Lung (tissue), 12 donors: ENCODE measurements around the gene WIPI1. TPM values are rescaled to one million over a fixed set of nuclear protein-coding genes. Genes with fewer than 3 reads are reported as not detected.

Experiments used
- ATAC-seq: fragments of 200-7000 bp; cut with Tn5 transposase; one replicate; pipeline ENCODE4 v1.9.1; 2020; ENCODE audit warnings: moderate number of reproducible peaks; ENCODE audit not compliant: insufficient read depth, low FRiP score
- DNase-seq, 3 donors: peaks; one replicate each; pipeline ENCODE4 v3.0.0-alpha.2; 2013 to 2017
- H3K27ac ChIP-seq, 2 donors: one replicate each; pipeline ENCODE4 v1.5.1; 2013; ENCODE audit warnings: mild to moderate bottlenecking in 2 of 2, moderate library complexity in 2 of 2, control low read depth in 1 of 2, inconsistent platforms in 1 of 2, low read depth in 1 of 2, low read length in 1 of 2
- H3K27me3 ChIP-seq, 3 donors: one replicate each; pipeline ENCODE4 v1.5.1; 2013; ENCODE audit warnings: low read length in 2 of 3; ENCODE audit not compliant: control insufficient read depth in 3 of 3, insufficient read depth in 3 of 3
- H3K36me3 ChIP-seq, 4 donors: one replicate each; pipeline ENCODE4 v1.5.1; 2013; ENCODE audit warnings: low read length in 4 of 4, mild to moderate bottlenecking in 1 of 4, moderate library complexity in 1 of 4; ENCODE audit not compliant: control insufficient read depth in 4 of 4, insufficient read depth in 4 of 4
- H3K4me1 ChIP-seq, 5 donors: one replicate each; pipeline ENCODE4 v1.5.1; 2013; ENCODE audit warnings: low read length in 5 of 5, mild to moderate bottlenecking in 2 of 5, moderate library complexity in 1 of 5; ENCODE audit not compliant: control insufficient read depth in 5 of 5, insufficient read depth in 5 of 5
- H3K4me3 ChIP-seq: one replicate; pipeline ENCODE4 v1.5.1; 2013; ENCODE audit warnings: mild to moderate bottlenecking, control low read depth, moderate library complexity
- H3K9ac ChIP-seq, 2 donors: one replicate each; pipeline ENCODE4 v1.5.1; 2013; ENCODE audit warnings: low read length in 2 of 2, control low read depth in 1 of 2; ENCODE audit not compliant: insufficient read depth in 1 of 2
- H3K9me3 ChIP-seq, 4 donors: one replicate each; pipeline ENCODE4 v1.5.1; 2013; ENCODE audit warnings: low read length in 3 of 4, mild to moderate bottlenecking in 1 of 4, moderate library complexity in 1 of 4; ENCODE audit not compliant: control insufficient read depth in 4 of 4, insufficient read depth in 3 of 4
- CTCF ChIP-seq: IDR thresholded peaks from 2 replicates; pipeline ENCODE4 v1.5.1; 2012; ENCODE audit warnings: mild to moderate bottlenecking; ENCODE audit errors: control extremely low read depth, extremely low read depth
- WGBS, 2 donors: extraction: QIAGEN DNeasy Blood & Tissue Kit; methylation state at CpG; one replicate each; pipeline ENCODE4 v1.1.7; 2013; 5-methylcytosine and 5-hydroxymethylcytosine counted together
- polyA plus RNA-seq, 2 donors: library from polyadenylated mRNA; stranded (reverse); fragments of 200-250 nt; gene quantifications; one replicate each; pipeline ENCODE4 v1.2.1, GENCODE V29; 2013
- total RNA-seq, 2 donors: library from RNA; depleted of rRNA in 1 of 2; stranded (reverse); fragments of >200 nt in 1 of 2; gene quantifications; one replicate each; pipeline ENCODE4 v1.2.1, GENCODE V29; 2014 to 2021
- donor health status: control.
- donor health status: control.
- donor health status: Bipolar disorder and iron deficiency.
- donor health status: healthy.
- donor health status: DM: yes; HTN: yes; CAD: no.

WIPI1 gene
- total and polyA plus RNA-seq, 4 donors: 30.4 to 58.5 (median 41.8) TPM

GRCh38 chr17:68482576-68483041 lies 25.3 kb upstream of the WIPI1 start:
- no peaks in the 10 kb centered on the region for H3K9me3 ChIP-seq
- WGBS, 2 donors: 62 to 77% methylated on average over 4 of the region's 4 CpGs
- H3K9ac ChIP-seq: no peak overlapping the region
- H3K36me3 ChIP-seq: no peaks in the 10 kb centered on the region
- DNase-seq (no peak), ATAC-seq (no peak)
- H3K27me3 ChIP-seq: peaks cover 0 to 5% (median 5%) of the 10 kb centered on the region in 3 donors
- H3K4me1 ChIP-seq: no peaks in the 10 kb centered on the region
- H3K4me3 ChIP-seq: no peak overlapping the region
- no peak overlapping the region for H3K27ac ChIP-seq
- TF ChIP-seq CTCF: no peak

GRCh38 chr17:68480885-68481284 lies 23.6 kb upstream of the WIPI1 start:
- H3K4me3 ChIP-seq: no peak overlapping the region
- H3K9ac ChIP-seq: no peak overlapping the region
- H3K9me3 ChIP-seq: no peaks in the 10 kb centered on the region
- no peak for ATAC-seq
- no peak overlapping the region for H3K27ac ChIP-seq
- no peak for DNase-seq
- no peaks in the 10 kb centered on the region for H3K4me1 ChIP-seq
- WGBS, 2 donors: 78 to 83% methylated on average over 4 of the region's 4 CpGs
- no peaks in the 10 kb centered on the region for H3K36me3 ChIP-seq
- peaks cover 0 to 5% (median 5%) of the 10 kb centered on the region in 3 donors for H3K27me3 ChIP-seq
- no peak for TF ChIP-seq CTCF

GRCh38 chr17:68470961-68471360 lies 13.7 kb upstream of the WIPI1 start:
- Histone ChIP-seq H3K9me3 (no peaks in the 10 kb centered on the region), H3K9ac (no peak overlapping the region), H3K36me3 (no peaks in the 10 kb centered on the region), H3K4me1 (peaks cover 0 to 8% (median 4%) of the 10 kb centered on the region in 5 donors), H3K27ac (peak overlapping the region in 1 of 2 donors; percentile 69), H3K4me3 (no peak overlapping the region), H3K27me3 (no peaks in the 10 kb centered on the region)
- no peak for ATAC-seq
- no peak for DNase-seq
- 96 to 97% methylated on average over 1 of the region's 1 CpG for WGBS, 2 donors
- TF ChIP-seq CTCF: no peak

GRCh38 chr17:68468788-68469187 lies 11.5 kb upstream of the WIPI1 start:
- no peak for TF ChIP-seq CTCF
- peak overlapping the region in 1 of 2 donors; percentile 90 for H3K27ac ChIP-seq
- peaks cover 0 to 8% (median 0%) of the 10 kb centered on the region in 5 donors for H3K4me1 ChIP-seq
- H3K27me3 ChIP-seq: no peaks in the 10 kb centered on the region
- H3K9me3 ChIP-seq: no peaks in the 10 kb centered on the region
- ATAC-seq (no peak), DNase-seq (no peak)
- WGBS, 2 donors: 88 to 91% methylated on average over 1 of the region's 1 CpG
- no peak overlapping the region for H3K4me3 ChIP-seq
- H3K36me3 ChIP-seq: no peaks in the 10 kb centered on the region
- no peak overlapping the region for H3K9ac ChIP-seq
